Adipose tissue (tissue), 3 donors: ENCODE data around the gene ATOH8. TPM values are rescaled to one million over a fixed set of nuclear protein-coding genes. Genes with fewer than 3 reads are reported as not detected.

ENCODE experiments used
- H3K27ac ChIP-seq: one replicate; pipeline ENCODE4 v1.5.1; 2013; ENCODE audit warnings: low read depth, low read length
- WGBS, 3 donors: extraction: QIAGEN DNeasy Blood & Tissue Kit; methylation state at CpG; one replicate each; pipeline ENCODE4 v1.1.7; 2013; 5-methylcytosine and 5-hydroxymethylcytosine counted together
- polyA plus RNA-seq, 3 donors: library from polyadenylated mRNA; stranded (reverse); fragments of 200-250 nt; gene quantifications; one replicate each; pipeline ENCODE4 v1.2.3, GENCODE V29; 2013
- donor health status: healthy with polysubstance abuse.
- donor health status: Bipolar disorder and iron deficiency.
- donor health status: healthy.

ATOH8 gene
- polyA plus RNA-seq, 3 donors: 10.2 to 57.5 (median 29.5) TPM

- no peak overlapping the region for H3K27ac ChIP-seq
These were observed 7.7 kb downstream of the ATOH8 start for GRCh38 chr2:85761512-85761944.

GRCh38 chr2:85761946-85762345, 8.2 kb downstream of the ATOH8 start:
- no peak overlapping the region for H3K27ac ChIP-seq
- 77 to 89% (median 86%) methylated on average over 4 of the region's 4 CpGs for WGBS, 3 donors

More at GRCh38 chr2:85761512-85761944, 7.7 kb downstream of the ATOH8 start:
- WGBS, 3 donors: 52 to 72% (median 70%) methylated on average over 3 of the region's 3 CpGs

GRCh38 chr2:85763132-85763531, 9.3 kb downstream of the ATOH8 start:
- H3K27ac ChIP-seq: no peak overlapping the region
- 56 to 77% (median 58%) methylated on average over 4 of the region's 4 CpGs for WGBS, 3 donors

- H3K27ac ChIP-seq: no peak overlapping the region
- 78 to 90% (median 87%) methylated on average over 16 of the region's 16 CpGs for WGBS, 3 donors
These were observed 10.0 kb downstream of the ATOH8 start for GRCh38 chr2:85763831-85764230.

GRCh38 chr2:85765081-85765731, 11.4 kb downstream of the ATOH8 start:
- H3K27ac ChIP-seq: no peak overlapping the region
- WGBS, 3 donors: 48 to 54% (median 54%) methylated on average over 25 to 26 of the region's 26 CpGs

- no peak overlapping the region for H3K27ac ChIP-seq
- WGBS, 3 donors: 54 to 83% (median 54%) methylated on average over 7 of the region's 7 CpGs
These were observed 12.4 kb downstream of the ATOH8 start for GRCh38 chr2:85766229-85766628.

GRCh38 chr2:85767803-85768665, 14.2 kb downstream of the ATOH8 start:
- 78 to 86% (median 84%) methylated on average over 12 of the region's 12 CpGs for WGBS, 3 donors
- H3K27ac ChIP-seq: no peak overlapping the region

- H3K27ac ChIP-seq: no peak overlapping the region
- WGBS, 3 donors: 24 to 43% (median 35%) methylated on average over 8 of the region's 8 CpGs
These were observed 14.9 kb downstream of the ATOH8 start for GRCh38 chr2:85768713-85769112.

GRCh38 chr2:85769236-85769982, 15.6 kb downstream of the ATOH8 start:
- no peak overlapping the region for H3K27ac ChIP-seq
- 77 to 82% (median 80%) methylated on average over 12 of the region's 12 CpGs for WGBS, 3 donors

GRCh38 chr2:85769983-85770362, 16.2 kb downstream of the ATOH8 start:
- 94 to 96% (median 95%) methylated on average over 7 of the region's 7 CpGs for WGBS, 3 donors
- H3K27ac ChIP-seq: no peak overlapping the region

GRCh38 chr2:85770369-85770768, 16.6 kb downstream of the ATOH8 start:
- no peak overlapping the region for H3K27ac ChIP-seq
- WGBS, 3 donors: 78 to 82% (median 78%) methylated on average over 12 of the region's 12 CpGs

- H3K27ac ChIP-seq: no peak overlapping the region
- WGBS, 3 donors: 84 to 93% (median 89%) methylated on average over 10 of the region's 10 CpGs
These were observed 17.1 kb downstream of the ATOH8 start for GRCh38 chr2:85770786-85771409.

GRCh38 chr2:85771486-85771885, 17.7 kb downstream of the ATOH8 start:
- H3K27ac ChIP-seq: no peak overlapping the region
- 60 to 83% (median 63%) methylated on average over 4 of the region's 4 CpGs for WGBS, 3 donors

- H3K27ac ChIP-seq: no peak overlapping the region
- 3 to 5% (median 4%) methylated on average over 31 to 37 of the region's 37 CpGs for WGBS, 3 donors
These were observed 18.4 kb downstream of the ATOH8 start for GRCh38 chr2:85772019-85772745.

- WGBS, 3 donors: 41 to 65% (median 43%) methylated on average over 16 of the region's 16 CpGs
- H3K27ac ChIP-seq: no peak overlapping the region
These were observed 19.2 kb downstream of the ATOH8 start for GRCh38 chr2:85772841-85773491.

- H3K27ac ChIP-seq: no peak overlapping the region
- WGBS, 3 donors: 79 to 87% (median 81%) methylated on average over 6 of the region's 6 CpGs
These were observed 19.9 kb downstream of the ATOH8 start for GRCh38 chr2:85773692-85774091.

- no peak overlapping the region for H3K27ac ChIP-seq
- 82 to 94% (median 84%) methylated on average over 9 of the region's 9 CpGs for WGBS, 3 donors
These were observed 20.6 kb downstream of the ATOH8 start for GRCh38 chr2:85774126-85774978.
